Left ventricle myocardium inferior (tissue), 1 donor: ENCODE results near the gene GLTPD2. TPM values are rescaled to one million over a fixed set of nuclear protein-coding genes. Genes with fewer than 3 reads are reported as not detected.

ENCODE experiments used
- DNase-seq: peaks from one replicate; pipeline ENCODE4 v3.0.0-alpha.2; 2020
- H3K27ac ChIP-seq: fragments of 200-600 bp; replicated peaks from 2 replicates; pipeline ENCODE4 v1.8.0; 2021
- H3K27me3 ChIP-seq: fragments of 200-600 bp; 2 replicates; pipeline ENCODE4 v1.8.0; 2021; ENCODE audit warnings: low read depth
- H3K36me3 ChIP-seq: fragments of 200-600 bp; 2 replicates; pipeline ENCODE4 v1.8.0; 2021
- H3K4me1 ChIP-seq: fragments of 200-600 bp; 2 replicates; pipeline ENCODE4 v1.8.0; 2021
- H3K4me3 ChIP-seq: fragments of 200-600 bp; 2 replicates; pipeline ENCODE4 v1.8.0; 2021; ENCODE audit warnings: mild to moderate bottlenecking, moderate library complexity
- H3K9me3 ChIP-seq: fragments of 200-600 bp; replicated peaks from 2 replicates; pipeline ENCODE4 v1.8.0; 2021
- intact Hi-C: fragments of 100-400 bp; cut with micrococcal nuclease; formaldehyde crosslinking; loops from one replicate; pipeline ENCODE4 v1.11.0; 2022
- total RNA-seq: library from RNA; stranded (reverse); fragmentation: NEBNext Ultra II Directional; extraction: Animal tissue kit (Norgen Biotek cat#: 25700); gene quantifications from one replicate; pipeline ENCODE4 v1.2.1, GENCODE V29; 2021
- TF ChIP-seq, protein P1 (sequence below): fragments of 200-600 bp; IDR thresholded peaks from 2 replicates; pipeline ENCODE4 v1.8.0; 2021; ENCODE audit warnings: antibody characterized with exemption, mild to moderate bottlenecking, borderline replicate concordance
- donor health status: DM: no; HTN: yes; CAD: no; lungs with severe emphysema.

Gene GLTPD2
- total RNA-seq, 1 donor from 2014 or later = not detected

DNA sequence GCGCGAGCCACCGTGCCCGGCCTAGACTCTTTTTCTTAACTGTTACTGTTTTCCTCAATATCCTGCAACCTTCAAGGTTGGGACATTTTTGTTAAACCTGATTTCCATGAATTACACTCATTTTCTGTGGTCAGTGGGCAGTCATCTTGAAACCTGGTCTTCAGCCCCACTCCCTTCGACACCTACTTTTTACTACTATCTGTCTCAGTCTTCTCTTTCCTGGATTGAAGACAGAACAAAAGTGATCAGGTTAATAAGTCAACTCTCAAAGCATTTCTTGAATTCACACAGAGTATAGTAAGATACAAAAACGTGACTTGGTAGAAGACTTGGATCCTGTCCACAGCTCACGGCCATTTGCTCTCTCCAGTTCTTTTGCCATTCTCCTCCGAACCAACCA lies 50.5 kb downstream of the GLTPD2 start:
- Histone ChIP-seq H3K27me3 (no peaks in the 10 kb centered on the region), H3K9me3 (no peaks in the 10 kb centered on the region), H3K27ac (peak overlapping the region; percentile 92), H3K36me3 (no peaks in the 10 kb centered on the region), H3K4me3 (no peak overlapping the region), H3K4me1 (peaks cover 68% of the 10 kb centered on the region)
- intact Hi-C loops = loop anchor here (10.0 kb wide), 1 partner anchor 46 kb away; no protein-coding TSS in a partner anchor
- TF ChIP-seq, protein P1, sequence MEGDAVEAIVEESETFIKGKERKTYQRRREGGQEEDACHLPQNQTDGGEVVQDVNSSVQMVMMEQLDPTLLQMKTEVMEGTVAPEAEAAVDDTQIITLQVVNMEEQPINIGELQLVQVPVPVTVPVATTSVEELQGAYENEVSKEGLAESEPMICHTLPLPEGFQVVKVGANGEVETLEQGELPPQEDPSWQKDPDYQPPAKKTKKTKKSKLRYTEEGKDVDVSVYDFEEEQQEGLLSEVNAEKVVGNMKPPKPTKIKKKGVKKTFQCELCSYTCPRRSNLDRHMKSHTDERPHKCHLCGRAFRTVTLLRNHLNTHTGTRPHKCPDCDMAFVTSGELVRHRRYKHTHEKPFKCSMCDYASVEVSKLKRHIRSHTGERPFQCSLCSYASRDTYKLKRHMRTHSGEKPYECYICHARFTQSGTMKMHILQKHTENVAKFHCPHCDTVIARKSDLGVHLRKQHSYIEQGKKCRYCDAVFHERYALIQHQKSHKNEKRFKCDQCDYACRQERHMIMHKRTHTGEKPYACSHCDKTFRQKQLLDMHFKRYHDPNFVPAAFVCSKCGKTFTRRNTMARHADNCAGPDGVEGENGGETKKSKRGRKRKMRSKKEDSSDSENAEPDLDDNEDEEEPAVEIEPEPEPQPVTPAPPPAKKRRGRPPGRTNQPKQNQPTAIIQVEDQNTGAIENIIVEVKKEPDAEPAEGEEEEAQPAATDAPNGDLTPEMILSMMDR = no peak
- DNase-seq = no peak

Other genes starting within 250 kb of the GLTPD2 start
- gene MYBBP1A, start 233.6 kb upstream of the GLTPD2 start, total RNA-seq = 21.3 TPM
- not detected for gene GGT6, start 228.4 kb upstream of the GLTPD2 start, total RNA-seq
- 33.4 TPM for gene SMTNL2, start 204.4 kb upstream of the GLTPD2 start, total RNA-seq
- gene ALOX15, start 147.3 kb upstream of the GLTPD2 start, total RNA-seq = 0.33 TPM
- gene PELP1, start 84.8 kb upstream of the GLTPD2 start, total RNA-seq = 37.1 TPM
- 28.1 TPM for gene ARRB2, start 78.3 kb upstream of the GLTPD2 start, total RNA-seq
- gene MED11, start 57.5 kb upstream of the GLTPD2 start, total RNA-seq = 18.0 TPM
- gene ZMYND15, start 49.1 kb upstream of the GLTPD2 start, total RNA-seq = 0.08 TPM
- 3.1 TPM for gene CXCL16, start 49.0 kb upstream of the GLTPD2 start, total RNA-seq
- gene TM4SF5, start 17.1 kb upstream of the GLTPD2 start, total RNA-seq = not detected
- gene VMO1, start 2.6 kb upstream of the GLTPD2 start, total RNA-seq = 0.63 TPM
- 183 TPM for gene PSMB6, start 7.2 kb downstream of the GLTPD2 start, total RNA-seq
- 11.2 TPM for gene PLD2, start 18.2 kb downstream of the GLTPD2 start, total RNA-seq
- 50.9 TPM for gene MINK1, start 44.4 kb downstream of the GLTPD2 start, total RNA-seq
- 0.80 TPM for gene C17orf107, start 110.6 kb downstream of the GLTPD2 start, total RNA-seq
- gene CHRNE, start 114.1 kb downstream of the GLTPD2 start, total RNA-seq = 1.5 TPM
- 0.22 TPM for gene GP1BA, start 143.3 kb downstream of the GLTPD2 start, total RNA-seq
- 219 TPM for gene SLC25A11, start 151.1 kb downstream of the GLTPD2 start, total RNA-seq
- 90.7 TPM for gene RNF167, start 151.3 kb downstream of the GLTPD2 start, total RNA-seq
- gene PFN1, start 159.6 kb downstream of the GLTPD2 start, total RNA-seq = 182 TPM
- 827 TPM for gene ENO3, start 162.2 kb downstream of the GLTPD2 start, total RNA-seq
- gene SPAG7, start 178.9 kb downstream of the GLTPD2 start, total RNA-seq = 158 TPM
- 33.8 TPM for gene CAMTA2, start 198.7 kb downstream of the GLTPD2 start, total RNA-seq
- gene INCA1, start 208.6 kb downstream of the GLTPD2 start, total RNA-seq = 3.1 TPM
- gene KIF1C, start 209.0 kb downstream of the GLTPD2 start, total RNA-seq = 686 TPM
- not detected for gene SLC52A1, start 246.5 kb downstream of the GLTPD2 start, total RNA-seq